Measurements from ENCODE around the gene AASS. TPM values are rescaled to one million over a fixed set of nuclear protein-coding genes. Genes with fewer than 3 reads are reported as not detected.

The AASS gene
- 38.8 and 44.4 TPM in 2 replicates for total RNA-seq (2021)
- percentile 88 among the genes with signal in this experiment for Bru-seq, nascent RNA
- percentile 91 among the genes with signal in this experiment for BruChase-seq, experiment 1, labeled RNA remaining after a 2-hour chase
- percentile 81 among the genes with signal in this experiment for BruChase-seq, experiment 2, labeled RNA remaining after a 6-hour chase
- long read RNA-seq, transcript AASS-203 (24 exons, 3,163 nt): major isoform, 28 of 48 reads
- long read RNA-seq, partial matches to known transcripts: 6 of 48 reads
- long read RNA-seq, other reads (novel, unspliced or antisense): 14 of 48 reads

DNA sequence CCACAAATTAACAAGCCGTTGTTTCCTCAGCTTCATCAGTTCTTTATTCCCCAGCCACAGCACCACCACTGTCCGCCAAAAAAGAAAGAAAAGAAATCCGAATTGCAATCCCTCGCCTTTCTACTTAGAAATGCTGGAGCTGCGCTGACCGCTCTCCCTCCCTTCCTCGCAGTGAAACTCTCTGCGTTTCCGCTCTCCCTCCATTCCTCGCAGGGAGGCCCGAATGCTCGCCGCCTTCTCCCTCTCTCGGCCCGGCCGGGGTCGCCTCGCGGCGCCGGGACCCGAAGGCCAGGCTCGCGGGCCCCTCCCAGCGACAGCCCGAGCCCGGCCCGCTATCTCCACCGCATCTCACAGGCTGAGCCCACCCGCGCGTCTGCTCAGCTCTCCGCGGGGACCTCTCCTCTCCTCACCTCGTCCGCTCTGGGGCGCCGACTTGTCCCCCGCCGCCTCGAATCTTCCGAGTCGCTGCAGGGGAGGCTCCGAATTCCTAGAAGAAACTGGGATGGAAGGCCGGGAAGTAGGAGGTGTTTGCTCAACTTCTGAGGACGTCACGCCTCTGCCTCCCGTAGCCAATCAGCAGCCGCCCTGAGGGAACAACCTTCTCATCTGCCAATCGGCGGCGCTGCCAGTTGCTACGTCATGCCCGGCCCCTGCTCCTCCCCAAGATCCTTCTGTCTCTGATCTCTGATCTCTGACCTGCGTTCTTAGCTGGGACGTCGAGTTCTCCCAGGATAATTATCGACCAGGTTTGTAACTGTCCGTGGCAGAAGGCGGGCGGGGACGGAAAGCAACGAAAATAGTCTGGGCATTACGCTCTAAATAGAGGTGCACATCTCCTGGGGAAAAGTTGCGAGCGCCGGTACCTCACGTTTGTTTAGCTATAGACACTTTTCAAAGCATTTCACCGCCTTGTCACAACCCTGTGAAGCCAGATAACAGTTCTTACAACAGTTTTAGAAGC lies at the start of gene AASS:
AASS (minus strand) TSS at position 499 of the 961 bp plus-strand sequence. CDS start 10,523 bp downstream, outside the sequence.
- peak; percentile 98 for DNase-seq (ENCODE audit: low spot score)
- Histone ChIP-seq H3K27me3 (replicated peaks; ENCODE audit: insufficient read depth, low read depth, low read length, poor library complexity) (no peaks in the 10 kb centered on the region), H3K27ac (ENCODE audit: low read depth, low read length, poor library complexity, severe bottlenecking) (peak within 1 kb of the TSS; percentile 89), H3K4me3 (ENCODE audit: low read depth, low read length, poor library complexity, severe bottlenecking) (peak within 1 kb of the TSS; percentile 82), H3K36me3 (ENCODE audit: insufficient read depth, low read length, poor library complexity, severe bottlenecking) (no peaks in the 10 kb centered on the region), H3K4me1 (ENCODE audit: insufficient read depth, low read length, poor library complexity, severe bottlenecking) (peaks cover 29% of the 10 kb centered on the region), H3K9me3 (ENCODE audit: low read depth, low read length, poor library complexity, severe bottlenecking) (no peaks in the 10 kb centered on the region)
- CTCF ChIA-PET: interaction anchor here (0.5 kb wide), 1 partner anchor 1120 kb away, joined by 3 read pairs; no protein-coding TSS in a partner anchor
- TF ChIP-seq, protein P1, sequence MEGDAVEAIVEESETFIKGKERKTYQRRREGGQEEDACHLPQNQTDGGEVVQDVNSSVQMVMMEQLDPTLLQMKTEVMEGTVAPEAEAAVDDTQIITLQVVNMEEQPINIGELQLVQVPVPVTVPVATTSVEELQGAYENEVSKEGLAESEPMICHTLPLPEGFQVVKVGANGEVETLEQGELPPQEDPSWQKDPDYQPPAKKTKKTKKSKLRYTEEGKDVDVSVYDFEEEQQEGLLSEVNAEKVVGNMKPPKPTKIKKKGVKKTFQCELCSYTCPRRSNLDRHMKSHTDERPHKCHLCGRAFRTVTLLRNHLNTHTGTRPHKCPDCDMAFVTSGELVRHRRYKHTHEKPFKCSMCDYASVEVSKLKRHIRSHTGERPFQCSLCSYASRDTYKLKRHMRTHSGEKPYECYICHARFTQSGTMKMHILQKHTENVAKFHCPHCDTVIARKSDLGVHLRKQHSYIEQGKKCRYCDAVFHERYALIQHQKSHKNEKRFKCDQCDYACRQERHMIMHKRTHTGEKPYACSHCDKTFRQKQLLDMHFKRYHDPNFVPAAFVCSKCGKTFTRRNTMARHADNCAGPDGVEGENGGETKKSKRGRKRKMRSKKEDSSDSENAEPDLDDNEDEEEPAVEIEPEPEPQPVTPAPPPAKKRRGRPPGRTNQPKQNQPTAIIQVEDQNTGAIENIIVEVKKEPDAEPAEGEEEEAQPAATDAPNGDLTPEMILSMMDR (conservative IDR thresholded peaks at IDR 0.05; ENCODE audit: low read depth, low read length): no peak
- TF ChIP-seq EZH2 (IDR thresholded peaks at IDR 0.05; ENCODE audit: borderline replicate concordance, low read depth, low read length, poor library complexity, severe bottlenecking): no peak
- intact Hi-C loops (cut with micrococcal nuclease; ENCODE audit: unreplicated experiment): loop anchor here (5.0 kb wide), 2 partner anchors 127 to 158 kb away; partner anchors contain the start of gene FEZF1
- no TSS peak for BruUV-seq (replicated peaks)
- POLR2A ChIA-PET (ENCODE audit: low non-redundant PET): interaction anchor here (0.6 kb wide), 1 partner anchor 1414 kb away, joined by 3 read pairs; the partner anchor contains the start of gene NDUFA5

DNA sequence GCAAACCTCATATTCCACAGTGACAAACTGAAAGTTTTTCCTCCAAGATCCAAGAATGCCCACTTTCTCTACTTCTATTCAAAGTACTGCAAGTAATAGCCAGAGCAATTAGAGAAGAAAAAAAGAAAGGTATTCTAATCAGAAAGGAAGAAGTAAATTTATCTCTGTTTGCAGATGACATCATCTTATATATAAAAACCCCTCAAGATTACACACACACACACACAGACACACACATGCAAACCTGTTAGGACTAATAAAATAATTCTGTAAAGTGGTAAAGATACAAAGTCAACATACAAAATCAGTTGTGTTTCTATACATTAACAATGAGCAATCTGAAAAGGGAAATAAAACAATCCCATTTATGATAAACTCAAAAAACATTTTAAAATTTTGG lies 44.7 kb upstream of the AASS start:
- DNase-seq (ENCODE audit: low spot score): no peak
- TF ChIP-seq EZH2 (IDR thresholded peaks at IDR 0.05; ENCODE audit: borderline replicate concordance, low read depth, low read length, poor library complexity, severe bottlenecking): no peak
- TF ChIP-seq, protein P1 (conservative IDR thresholded peaks at IDR 0.05; ENCODE audit: low read depth, low read length): no peak
- no peak overlapping the region for H3K4me3 ChIP-seq (ENCODE audit: low read depth, low read length, poor library complexity, severe bottlenecking)
- ChIA-PET POLR2A (ENCODE audit: low non-redundant PET) (no interaction called here), CTCF (no interaction called here)
- H3K27me3 ChIP-seq (replicated peaks; ENCODE audit: insufficient read depth, low read depth, low read length, poor library complexity): no peaks in the 10 kb centered on the region
- BruUV-seq (replicated peaks): no TSS peak
- H3K27ac ChIP-seq (ENCODE audit: low read depth, low read length, poor library complexity, severe bottlenecking): no peak overlapping the region
- peaks cover 8% of the 10 kb centered on the region for H3K9me3 ChIP-seq (ENCODE audit: low read depth, low read length, poor library complexity, severe bottlenecking)
- intact Hi-C loops (cut with micrococcal nuclease; ENCODE audit: unreplicated experiment): no loop called here
- H3K36me3 ChIP-seq (ENCODE audit: insufficient read depth, low read length, poor library complexity, severe bottlenecking): no peaks in the 10 kb centered on the region
- no peaks in the 10 kb centered on the region for H3K4me1 ChIP-seq (ENCODE audit: insufficient read depth, low read length, poor library complexity, severe bottlenecking)

DNA sequence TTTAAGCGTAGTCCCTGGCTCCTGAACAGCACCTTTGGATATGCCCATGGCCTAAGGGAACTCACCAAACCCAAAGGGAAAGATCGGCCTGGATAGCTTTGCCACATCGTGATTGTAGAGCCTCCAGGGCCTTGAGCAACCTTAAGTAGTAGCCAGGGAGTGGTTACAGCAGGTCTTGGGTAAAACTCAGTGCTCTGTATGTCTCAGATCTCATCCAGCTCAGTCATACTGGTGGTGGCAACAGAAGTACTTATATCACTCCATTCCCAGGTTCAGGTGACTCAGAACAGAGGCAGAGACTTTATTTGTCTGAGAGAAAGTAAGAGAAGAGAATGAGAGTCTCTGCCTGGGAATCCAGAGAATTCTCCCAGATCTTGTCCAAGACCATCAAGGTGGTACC lies 39.1 kb upstream of the AASS start:
- Histone ChIP-seq H3K9me3 (ENCODE audit: low read depth, low read length, poor library complexity, severe bottlenecking) (no peaks in the 10 kb centered on the region), H3K27me3 (replicated peaks; ENCODE audit: insufficient read depth, low read depth, low read length, poor library complexity) (no peaks in the 10 kb centered on the region), H3K27ac (ENCODE audit: low read depth, low read length, poor library complexity, severe bottlenecking) (no peak overlapping the region), H3K4me1 (ENCODE audit: insufficient read depth, low read length, poor library complexity, severe bottlenecking) (no peaks in the 10 kb centered on the region), H3K4me3 (ENCODE audit: low read depth, low read length, poor library complexity, severe bottlenecking) (no peak overlapping the region), H3K36me3 (ENCODE audit: insufficient read depth, low read length, poor library complexity, severe bottlenecking) (no peaks in the 10 kb centered on the region)
- ChIA-PET CTCF (no interaction called here), POLR2A (ENCODE audit: low non-redundant PET) (no interaction called here)
- no peak for DNase-seq (ENCODE audit: low spot score)
- BruUV-seq (replicated peaks): no TSS peak
- intact Hi-C loops (cut with micrococcal nuclease; ENCODE audit: unreplicated experiment): no loop called here
- TF ChIP-seq, protein P1 (conservative IDR thresholded peaks at IDR 0.05; ENCODE audit: low read depth, low read length): no peak
- no peak for TF ChIP-seq EZH2 (IDR thresholded peaks at IDR 0.05; ENCODE audit: borderline replicate concordance, low read depth, low read length, poor library complexity, severe bottlenecking)

All from A673 (cell line).